CD4-positive, alpha-beta T cell treated with Interleukin-17A for 1 hour (primary cell): ENCODE results near the gene GOLGA8O.
"Not testable (repeated sequence)": the region's sequence is repeated elsewhere in the genome, so short reads cannot be mapped to it uniquely, and the experiment has no call there.

Experiments used
- DNase-seq: peaks from one replicate; pipeline ENCODE4 v3.0.0-alpha.2; 2020

The GOLGA8O gene

GRCh38 chr15:32455534-32455933, at the start of gene GOLGA8O:
GOLGA8O (minus strand) TSS chr15:32455634; CDS start chr15:32455536, 98 bp downstream.
- not testable (repeated sequence) for DNase-seq

DNA sequence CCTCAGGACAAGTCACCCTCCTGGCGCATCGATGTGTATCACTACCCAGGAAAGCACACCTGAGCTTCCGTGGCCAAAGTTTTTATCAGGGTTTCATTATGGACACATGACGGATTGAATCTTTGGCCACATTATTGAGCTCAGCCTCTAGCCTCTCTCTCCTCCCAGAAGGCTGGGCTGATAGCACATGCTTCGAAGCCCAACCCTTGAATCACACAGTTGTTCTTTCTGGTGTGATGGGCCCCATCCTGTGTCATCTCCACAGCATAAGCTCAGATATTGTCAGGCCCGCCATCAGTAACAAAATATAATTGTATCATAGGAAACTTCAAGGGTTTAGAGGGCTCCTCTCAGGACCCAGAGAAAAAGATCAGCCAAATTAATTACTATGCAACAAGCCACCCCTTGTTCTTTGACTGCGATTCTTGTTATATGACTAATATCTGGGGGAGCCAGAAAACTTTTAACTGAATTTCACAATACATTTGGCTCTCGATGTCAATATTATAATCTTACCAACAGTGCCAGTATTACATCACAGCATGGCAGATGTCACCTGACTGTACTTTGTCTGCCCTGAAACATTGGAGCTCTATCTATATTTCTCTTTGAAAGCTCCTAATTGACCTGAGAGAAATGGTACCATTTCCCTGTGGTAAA, 48.8 kb upstream of the GOLGA8O start:
- not testable (repeated sequence) for DNase-seq

- not testable (repeated sequence) for DNase-seq
Measured at GRCh38 chr15:32502946-32503345, 47.5 kb upstream of the GOLGA8O start.

DNA sequence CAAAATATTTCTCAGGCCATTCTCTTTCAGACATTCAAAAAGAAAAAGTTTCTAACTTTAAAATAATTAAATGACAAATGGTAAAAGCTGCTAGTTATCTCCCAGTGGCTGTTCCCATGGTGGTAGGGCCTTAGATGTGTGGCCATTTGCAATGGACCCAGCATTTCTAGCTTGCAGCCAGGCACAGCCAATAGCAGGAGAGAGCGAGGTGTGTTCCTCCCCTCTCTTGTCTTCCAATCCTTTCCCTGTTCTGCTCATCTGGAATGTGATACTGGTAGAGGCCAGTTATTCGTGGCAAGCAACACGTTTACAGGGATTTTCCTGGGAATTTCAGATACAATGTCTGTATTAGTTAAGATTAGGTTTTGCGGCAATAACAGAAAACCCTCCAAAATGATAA, 37.3 kb upstream of the GOLGA8O start:
- DNase-seq = not testable (repeated sequence)

GRCh38 chr15:32486474-32486873, 31.0 kb upstream of the GOLGA8O start:
- DNase-seq = not testable (repeated sequence)

DNA sequence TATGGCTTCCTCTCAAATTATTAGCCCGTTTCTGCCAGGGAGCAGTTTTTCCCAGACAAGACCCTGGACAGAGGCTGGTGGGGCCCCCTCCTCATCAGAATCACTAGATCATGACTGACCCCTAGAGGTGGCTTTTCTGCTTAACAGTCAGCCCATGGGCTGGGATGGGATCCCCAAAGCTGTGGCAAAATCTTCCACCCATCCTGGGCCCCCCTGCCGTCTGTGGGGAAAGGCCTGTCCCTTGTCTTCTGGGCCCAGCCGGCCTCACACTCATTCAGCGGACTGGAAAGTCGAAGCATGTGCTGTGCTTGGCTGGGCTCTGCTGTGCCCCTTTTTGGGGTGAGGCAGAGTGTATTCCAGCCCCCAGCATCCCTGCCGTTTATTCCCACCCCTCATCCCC, 27.9 kb upstream of the GOLGA8O start:
- not testable (repeated sequence) for DNase-seq

GRCh38 chr15:32481683-32482082, 26.2 kb upstream of the GOLGA8O start:
- DNase-seq = not testable (repeated sequence)

- DNase-seq = not testable (repeated sequence)
Measured at GRCh38 chr15:32468076-32468475, 12.6 kb upstream of the GOLGA8O start.

GRCh38 chr15:32440445-32440977, 14.9 kb downstream of the GOLGA8O start:
- DNase-seq = not testable (repeated sequence)

DNA sequence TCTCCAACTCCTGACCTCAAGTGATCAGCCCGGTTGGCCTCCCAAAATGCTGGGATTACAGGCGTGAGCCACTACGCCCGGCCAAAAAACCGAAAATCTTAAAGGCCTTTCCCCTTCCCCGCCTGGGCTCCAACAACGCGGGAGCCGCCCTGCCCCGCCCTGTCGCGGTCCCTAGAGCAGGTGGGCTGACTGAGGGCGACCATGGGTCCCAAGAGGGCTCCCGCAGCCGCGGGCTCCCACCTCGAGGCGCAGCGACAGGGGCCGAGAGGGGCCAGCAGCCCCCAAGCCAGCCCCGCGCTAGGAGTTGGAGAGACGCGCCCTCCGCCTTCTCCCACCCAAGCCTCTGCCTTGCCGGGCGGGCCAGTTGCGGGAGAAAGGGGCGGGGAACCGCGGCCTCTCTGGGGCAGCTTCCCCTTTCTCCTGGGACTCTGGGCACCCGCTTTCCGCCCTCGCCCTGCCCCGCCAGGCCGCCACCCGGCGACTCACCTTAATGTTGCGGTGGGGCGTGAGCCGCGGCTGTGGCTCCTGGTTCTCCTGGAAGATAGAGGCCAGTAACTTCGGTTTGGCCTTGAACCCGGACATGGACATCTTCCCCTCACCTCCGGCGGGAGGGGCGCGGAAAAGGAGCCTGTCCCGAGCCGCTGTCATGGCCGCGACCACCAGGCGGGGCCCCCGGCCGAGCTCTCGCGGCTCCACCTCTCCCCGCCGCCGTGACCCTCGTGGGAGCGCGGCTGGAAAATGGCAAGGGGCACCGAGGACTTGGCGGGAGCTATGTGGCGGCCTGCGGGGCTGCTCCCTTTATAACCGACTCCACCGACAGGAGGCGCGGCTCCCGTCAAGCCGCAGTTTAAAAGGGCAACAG, 21.1 kb downstream of the GOLGA8O start:
- DNase-seq = not testable (repeated sequence)

GRCh38 chr15:32427635-32428034, 27.8 kb downstream of the GOLGA8O start:
- DNase-seq = not testable (repeated sequence)

DNA sequence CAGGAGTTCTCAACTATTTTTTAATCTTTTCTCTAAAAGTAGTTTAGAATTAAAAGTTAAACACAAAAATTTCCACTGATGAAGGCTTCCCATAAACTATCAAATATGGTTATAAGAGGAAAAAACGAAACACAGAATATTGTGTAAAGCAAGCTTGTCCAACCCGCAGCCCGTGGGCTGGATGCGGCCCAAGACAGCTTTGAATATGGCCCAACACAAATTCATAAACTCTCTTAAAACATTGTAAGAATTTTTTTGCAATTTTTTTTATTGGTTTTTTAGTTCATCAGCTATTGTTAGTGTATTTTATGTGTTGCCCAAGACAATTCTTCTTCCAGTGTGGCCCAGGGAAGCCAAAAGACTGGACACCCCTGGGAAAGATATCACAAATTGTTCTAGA, 28.9 kb downstream of the GOLGA8O start:
- DNase-seq = not testable (repeated sequence)

DNA sequence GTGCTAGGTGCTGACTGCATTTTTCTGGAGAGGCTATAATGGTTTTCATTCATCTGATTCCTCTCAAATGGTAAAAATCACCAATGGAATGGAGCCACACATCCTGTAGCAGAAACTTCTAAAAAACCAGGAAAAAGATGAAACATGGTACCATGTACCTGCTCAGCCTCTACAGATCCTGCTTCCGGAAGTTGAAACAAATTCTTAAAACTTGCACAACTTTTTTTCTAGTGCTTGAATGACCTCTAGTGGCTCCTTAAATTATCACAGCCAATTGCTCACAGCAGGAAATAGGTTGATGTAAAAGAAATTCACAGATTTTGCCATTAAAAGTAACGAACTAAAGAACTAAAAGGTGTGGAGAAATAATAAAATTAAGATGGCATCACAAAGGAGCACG, 47.5 kb downstream of the GOLGA8O start:
- peak; percentile 36 for DNase-seq

DNA sequence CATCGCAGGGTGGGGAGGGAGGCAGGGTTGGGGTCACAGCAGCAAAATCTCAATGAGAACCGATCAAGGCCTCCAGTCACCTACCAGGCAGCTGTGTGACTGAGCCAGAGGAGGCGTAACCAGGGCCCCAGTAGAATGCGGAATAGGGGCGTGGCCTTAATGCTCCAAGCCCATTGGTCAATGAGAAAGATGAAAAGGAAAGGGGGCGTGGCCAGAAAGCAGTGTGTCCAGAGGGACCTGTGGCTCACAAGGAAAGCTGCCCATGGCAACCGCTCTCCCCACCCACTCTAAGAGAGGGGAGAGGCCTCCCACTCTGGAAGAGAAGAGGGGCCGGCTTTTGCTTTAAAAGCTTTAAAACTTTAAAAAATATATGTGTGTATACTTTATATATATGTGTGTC, 52.2 kb downstream of the GOLGA8O start, which contains the start of gene GOLGA8K:
TSS of gene GOLGA8K (minus strand) at position 101 of the 400 bp plus-strand sequence. CDS start at position 3, 98 bp downstream.
- DNase-seq = not testable (repeated sequence)

- DNase-seq = not testable (repeated sequence)
Measured at GRCh38 chr15:32396522-32396921, 58.9 kb downstream of the GOLGA8O start.
